Tibial artery (tissue), 4 donors: ENCODE data around the gene ERBB4.

Experiments
- DNase-seq, 2 donors: peaks; one replicate each; pipeline ENCODE4 v3.0.0-alpha.2; 2019
- H3K27ac ChIP-seq, 2 donors: fragments of 200-600 bp; sonication (generic) in 1 of 2; 1 replicate in 1 of 2; 2 replicates in 1 of 2; pipeline ENCODE4 v1.5.1; 2018 to 2019; ENCODE audit warnings: mild to moderate bottlenecking in 1 of 2
- H3K27me3 ChIP-seq, 2 donors: fragments of 200-600 bp; sonication (generic) in 1 of 2; one replicate each; pipeline versions ENCODE4 v1.5.1 to v1.6.0; 2016 to 2019
- H3K36me3 ChIP-seq, 3 donors: fragments of 200-600 bp; sonication (generic) in 2 of 3; one replicate each; pipeline ENCODE4 v1.5.1; 2016 to 2019; ENCODE audit warnings: mild to moderate bottlenecking in 2 of 3
- H3K4me1 ChIP-seq, 4 donors: fragments of 200-600 bp; sonication (generic) in 2 of 4; 1 replicate in 3 of 4; 2 replicates in 1 of 4; pipeline ENCODE4 v1.5.1; 2016 to 2019
- H3K4me3 ChIP-seq, 2 donors: fragments of 200-600 bp; sonication (generic) in 1 of 2; 1 replicate in 1 of 2; 2 replicates in 1 of 2; pipeline ENCODE4 v1.5.1; 2018 to 2019; ENCODE audit warnings: mild to moderate bottlenecking in 2 of 2
- H3K9me3 ChIP-seq, 3 donors: fragments of 200-600 bp; sonication (generic) in 1 of 3; one replicate each; pipeline ENCODE4 v1.5.1; 2016 to 2019
- CTCF ChIP-seq, 2 experiments: fragments of 200-600 bp in 1 of 2; fragments of 450-650 bp in 1 of 2; IDR thresholded peaks; one replicate each; pipeline ENCODE4 v1.5.1; 2017 to 2019; ENCODE audit warnings: antibody characterized with exemption in 2 of 2, mild to moderate bottlenecking in 1 of 2, moderate library complexity in 1 of 2
- intact Hi-C: fragments of 100-400 bp; cut with DNase I; formaldehyde crosslinking; loops from one replicate; pipeline ENCODE4 v1.15.0; 2023; ENCODE audit warnings: low total_unique reads

ERBB4 gene

GRCh38 chr2:211745295-211746097, 793.1 kb downstream of the ERBB4 start:
- Histone ChIP-seq H3K4me1 (no peaks in the 10 kb centered on the region), H3K27ac (no peak overlapping the region), H3K36me3 (no peaks in the 10 kb centered on the region), H3K27me3 (no peaks in the 10 kb centered on the region), H3K9me3 (no peaks in the 10 kb centered on the region), H3K4me3 (no peak overlapping the region)
- peak; percentile 68 to 84 for TF ChIP-seq CTCF (IDR thresholded peaks at IDR 0.05)
- no peak for DNase-seq
- intact Hi-C loops, result loop anchor here (2.0 kb wide), 1 partner anchor 803 kb away; no protein-coding TSS in a partner anchor

GRCh38 chr2:211744379-211744778, 794.2 kb downstream of the ERBB4 start:
- no peak for TF ChIP-seq CTCF (IDR thresholded peaks at IDR 0.05)
- H3K4me1 ChIP-seq, result no peaks in the 10 kb centered on the region
- intact Hi-C loops, result loop anchor here (2.0 kb wide), 1 partner anchor 804 kb away; no protein-coding TSS in a partner anchor

GRCh38 chr2:211741966-211742365, 796.6 kb downstream of the ERBB4 start:
- no peak overlapping the region for H3K27ac ChIP-seq
- H3K4me3 ChIP-seq, result no peak overlapping the region
- no peak for TF ChIP-seq CTCF (IDR thresholded peaks at IDR 0.05)
- no peaks in the 10 kb centered on the region for H3K4me1 ChIP-seq
- no peaks in the 10 kb centered on the region for H3K36me3 ChIP-seq
- DNase-seq, result no peak
- intact Hi-C loops, result no loop called here
- H3K27me3 ChIP-seq, result no peaks in the 10 kb centered on the region
- no peaks in the 10 kb centered on the region for H3K9me3 ChIP-seq

More at GRCh38 chr2:211744379-211744778, 794.2 kb downstream of the ERBB4 start:
- H3K4me3 ChIP-seq, result no peak overlapping the region
- no peaks in the 10 kb centered on the region for H3K9me3 ChIP-seq
- H3K27me3 ChIP-seq, result no peaks in the 10 kb centered on the region
- no peak for DNase-seq
- no peaks in the 10 kb centered on the region for H3K36me3 ChIP-seq
- H3K27ac ChIP-seq, result no peak overlapping the region

- no peaks in the 10 kb centered on the region for H3K27me3 ChIP-seq
- H3K27ac ChIP-seq, result no peak overlapping the region
- H3K4me1 ChIP-seq, result no peaks in the 10 kb centered on the region
- no peaks in the 10 kb centered on the region for H3K9me3 ChIP-seq
- DNase-seq, result no peak
- intact Hi-C loops, result no loop called here
- H3K4me3 ChIP-seq, result no peak overlapping the region
- TF ChIP-seq CTCF (IDR thresholded peaks at IDR 0.05), result no peak
- H3K36me3 ChIP-seq, result no peaks in the 10 kb centered on the region
Measured at GRCh38 chr2:211737282-211737681, 801.3 kb downstream of the ERBB4 start.

- Histone ChIP-seq H3K27me3 (no peaks in the 10 kb centered on the region), H3K27ac (no peak overlapping the region), H3K9me3 (no peaks in the 10 kb centered on the region), H3K4me3 (no peak overlapping the region), H3K36me3 (no peaks in the 10 kb centered on the region), H3K4me1 (no peaks in the 10 kb centered on the region)
- DNase-seq, result no peak
- intact Hi-C loops, result no loop called here
- TF ChIP-seq CTCF (IDR thresholded peaks at IDR 0.05), result no peak
Measured at GRCh38 chr2:211730215-211730614, 808.4 kb downstream of the ERBB4 start.
